Measurements from ENCODE around the gene SPRR4. TPM values are rescaled to one million over a fixed set of nuclear protein-coding genes. Genes with fewer than 3 reads are reported as not detected.

SPRR4 gene
- total and polyA plus RNA-seq, 3 donors from 2014 or later = 0.81 to 9.5 (median 8.4) TPM

DNA sequence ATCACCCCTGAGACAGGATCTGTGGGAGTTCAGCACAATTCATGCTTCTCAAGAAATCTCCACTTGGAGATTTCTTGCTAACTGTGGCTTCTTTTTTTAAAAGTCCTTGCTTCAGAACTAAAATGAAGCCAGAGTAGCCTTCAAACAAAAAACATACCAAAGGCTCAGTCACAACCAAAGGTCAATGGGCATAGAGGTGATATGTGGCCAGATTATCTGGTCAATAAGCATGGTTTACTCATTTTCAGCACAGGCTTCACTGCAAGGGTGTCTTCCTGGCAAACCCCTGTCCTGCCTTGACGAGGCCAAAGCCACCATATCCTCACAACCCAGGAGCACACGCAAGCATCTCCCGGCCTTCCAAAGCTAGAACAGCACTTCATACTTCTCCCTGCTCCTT is 11.2 kb upstream of the SPRR4 start:
- no peak for DNase-seq
- no peaks in the 10 kb centered on the region for H3K27me3 ChIP-seq
- no peak overlapping the region for H3K4me3 ChIP-seq
- no peaks in the 10 kb centered on the region for H3K9me3 ChIP-seq
- intact Hi-C loops (cut with DNase I; ENCODE audit: low total_unique reads) = no loop called here
- H3K4me1 ChIP-seq = no peaks in the 10 kb centered on the region
- TF ChIP-seq POLR2A (IDR thresholded peaks at IDR 0.05) = no peak
- TF ChIP-seq, protein P1, sequence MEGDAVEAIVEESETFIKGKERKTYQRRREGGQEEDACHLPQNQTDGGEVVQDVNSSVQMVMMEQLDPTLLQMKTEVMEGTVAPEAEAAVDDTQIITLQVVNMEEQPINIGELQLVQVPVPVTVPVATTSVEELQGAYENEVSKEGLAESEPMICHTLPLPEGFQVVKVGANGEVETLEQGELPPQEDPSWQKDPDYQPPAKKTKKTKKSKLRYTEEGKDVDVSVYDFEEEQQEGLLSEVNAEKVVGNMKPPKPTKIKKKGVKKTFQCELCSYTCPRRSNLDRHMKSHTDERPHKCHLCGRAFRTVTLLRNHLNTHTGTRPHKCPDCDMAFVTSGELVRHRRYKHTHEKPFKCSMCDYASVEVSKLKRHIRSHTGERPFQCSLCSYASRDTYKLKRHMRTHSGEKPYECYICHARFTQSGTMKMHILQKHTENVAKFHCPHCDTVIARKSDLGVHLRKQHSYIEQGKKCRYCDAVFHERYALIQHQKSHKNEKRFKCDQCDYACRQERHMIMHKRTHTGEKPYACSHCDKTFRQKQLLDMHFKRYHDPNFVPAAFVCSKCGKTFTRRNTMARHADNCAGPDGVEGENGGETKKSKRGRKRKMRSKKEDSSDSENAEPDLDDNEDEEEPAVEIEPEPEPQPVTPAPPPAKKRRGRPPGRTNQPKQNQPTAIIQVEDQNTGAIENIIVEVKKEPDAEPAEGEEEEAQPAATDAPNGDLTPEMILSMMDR (IDR thresholded peaks at IDR 0.05) = no peak
- no peak overlapping the region for H3K27ac ChIP-seq
- 82 to 95% methylated on average over 3 of the region's 3 CpGs for WGBS, 2 donors
- H3K36me3 ChIP-seq (ENCODE audit: low read depth, missing control alignments) = no peaks in the 10 kb centered on the region

DNA sequence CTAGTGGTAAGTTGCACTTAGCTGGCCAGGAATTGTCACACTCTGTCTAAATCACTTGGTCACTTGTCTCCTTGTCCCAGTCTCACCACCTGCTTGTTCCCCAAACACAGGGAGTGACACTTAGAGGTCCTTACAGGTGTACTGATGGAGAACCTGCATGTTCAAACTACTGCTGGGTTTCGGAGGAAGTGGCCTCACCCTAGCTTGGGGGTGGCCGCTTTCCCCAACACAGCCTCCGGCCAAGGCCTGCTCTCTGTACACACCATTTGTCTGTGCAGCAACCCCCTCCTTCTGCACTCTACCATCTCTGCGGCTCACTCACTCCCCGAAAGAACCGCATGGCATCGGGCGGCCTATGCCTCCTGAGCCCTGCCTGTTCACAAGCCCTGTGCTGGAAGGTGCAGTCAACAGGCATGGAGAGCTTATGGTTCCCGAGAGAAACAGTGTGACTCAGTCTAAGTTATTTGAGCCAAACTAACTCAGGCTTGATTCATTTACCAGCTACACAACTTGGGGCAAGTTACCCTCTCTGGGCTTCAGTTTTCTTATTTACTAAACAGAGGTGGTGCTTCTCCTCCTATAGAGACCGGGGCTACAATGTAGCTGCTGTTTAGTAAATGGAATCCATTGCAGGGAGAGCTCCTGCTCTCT is 10.5 kb upstream of the SPRR4 start:
- H3K36me3 ChIP-seq (ENCODE audit: low read depth, missing control alignments) = no peaks in the 10 kb centered on the region
- no peak overlapping the region for H3K4me3 ChIP-seq
- no peaks in the 10 kb centered on the region for H3K4me1 ChIP-seq
- H3K27me3 ChIP-seq = no peaks in the 10 kb centered on the region
- DNase-seq = no peak
- intact Hi-C loops (cut with DNase I; ENCODE audit: low total_unique reads) = no loop called here
- TF ChIP-seq POLR2A (IDR thresholded peaks at IDR 0.05) = no peak
- TF ChIP-seq, protein P1 (IDR thresholded peaks at IDR 0.05) = no peak
- no peaks in the 10 kb centered on the region for H3K9me3 ChIP-seq
- 92 to 95% methylated on average over 10 of the region's 10 CpGs for WGBS, 2 donors
- no peak overlapping the region for H3K27ac ChIP-seq

DNA sequence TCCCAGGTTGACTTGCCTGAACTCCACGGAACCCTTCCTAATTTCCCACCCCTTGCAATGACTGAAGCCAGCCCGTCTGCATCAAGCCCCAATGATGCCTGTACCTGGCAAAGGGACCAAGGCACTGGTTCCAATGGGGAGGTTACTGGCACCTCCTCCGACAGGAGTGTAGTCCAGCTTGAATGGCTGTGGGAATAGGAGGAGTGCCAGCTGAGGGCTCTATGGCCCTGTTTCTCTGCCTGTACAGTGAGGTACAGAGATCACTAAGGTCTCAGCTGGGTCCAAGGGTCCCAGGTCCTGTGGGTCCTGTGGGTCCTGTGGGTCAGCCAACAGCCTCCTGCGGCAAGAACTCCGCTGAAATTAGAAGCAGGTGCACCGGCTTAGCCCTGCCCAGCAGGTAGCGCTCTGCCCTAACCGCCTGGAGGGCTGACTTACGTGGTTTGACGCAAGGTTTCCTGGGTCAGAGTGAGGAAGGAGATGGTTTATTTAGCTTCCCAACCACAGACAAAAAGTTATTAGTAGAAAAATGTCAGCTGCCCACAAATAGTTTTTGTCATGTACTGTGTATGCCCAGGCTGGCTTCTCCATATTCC is 9.9 kb upstream of the SPRR4 start:
- Histone ChIP-seq H3K4me3 (no peak overlapping the region), H3K4me1 (no peaks in the 10 kb centered on the region), H3K27ac (no peak overlapping the region), H3K36me3 (ENCODE audit: low read depth, missing control alignments) (no peaks in the 10 kb centered on the region), H3K9me3 (no peaks in the 10 kb centered on the region), H3K27me3 (no peaks in the 10 kb centered on the region)
- TF ChIP-seq, protein P1 (IDR thresholded peaks at IDR 0.05) = no peak
- TF ChIP-seq POLR2A (IDR thresholded peaks at IDR 0.05) = no peak
- DNase-seq = no peak
- intact Hi-C loops (cut with DNase I; ENCODE audit: low total_unique reads) = no loop called here
- WGBS, 2 donors = 83 to 88% methylated on average over 9 to 10 of the region's 10 CpGs

DNA sequence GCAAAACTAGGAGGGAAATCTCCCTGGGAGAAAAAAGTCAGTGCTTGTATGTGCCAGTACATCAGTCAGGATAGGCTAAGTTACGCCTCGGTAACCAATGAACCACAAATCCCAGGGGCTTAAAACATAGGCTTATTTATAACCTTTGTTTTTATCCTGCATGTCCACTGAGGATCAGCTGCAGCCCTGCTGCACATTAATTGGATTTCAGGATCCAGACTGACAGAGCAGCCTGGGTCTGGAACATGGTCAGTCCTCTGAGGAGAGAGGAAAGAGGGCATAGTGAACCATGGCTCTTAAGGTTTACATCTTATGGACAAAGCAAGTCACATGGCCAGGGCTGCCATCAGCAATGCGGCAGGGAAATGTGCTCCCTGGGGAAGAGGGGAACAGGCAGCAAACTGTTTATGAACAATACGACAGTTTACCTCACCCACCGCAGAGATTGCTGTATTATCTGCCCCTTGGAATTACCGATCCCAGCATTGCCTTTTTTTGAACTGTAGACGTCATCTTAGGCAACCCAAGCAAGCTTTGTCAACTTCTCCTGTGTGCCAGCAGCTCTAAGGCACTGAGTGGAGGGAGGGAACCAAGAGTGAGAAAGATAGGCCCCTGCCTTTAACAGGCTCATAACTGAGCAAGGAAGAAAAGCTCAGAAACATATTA is 9.1 kb upstream of the SPRR4 start:
- DNase-seq = no peak
- no peak for TF ChIP-seq POLR2A (IDR thresholded peaks at IDR 0.05)
- TF ChIP-seq, protein P1 (IDR thresholded peaks at IDR 0.05) = no peak
- Histone ChIP-seq H3K27me3 (no peaks in the 10 kb centered on the region), H3K9me3 (no peaks in the 10 kb centered on the region), H3K4me3 (no peak overlapping the region), H3K4me1 (no peaks in the 10 kb centered on the region), H3K27ac (no peak overlapping the region), H3K36me3 (ENCODE audit: low read depth, missing control alignments) (no peaks in the 10 kb centered on the region)
- intact Hi-C loops (cut with DNase I; ENCODE audit: low total_unique reads) = no loop called here
- WGBS, 2 donors = 90 to 94% methylated on average over 7 of the region's 7 CpGs

Data from testis (tissue), 3 donors.